ENCODE data around the gene PRKN. TPM values are rescaled to one million over a fixed set of nuclear protein-coding genes. Genes with fewer than 3 reads are reported as not detected.

PRKN gene
- total RNA-seq, 1 experiment from 2014 or later: 0.34 TPM

DNA sequence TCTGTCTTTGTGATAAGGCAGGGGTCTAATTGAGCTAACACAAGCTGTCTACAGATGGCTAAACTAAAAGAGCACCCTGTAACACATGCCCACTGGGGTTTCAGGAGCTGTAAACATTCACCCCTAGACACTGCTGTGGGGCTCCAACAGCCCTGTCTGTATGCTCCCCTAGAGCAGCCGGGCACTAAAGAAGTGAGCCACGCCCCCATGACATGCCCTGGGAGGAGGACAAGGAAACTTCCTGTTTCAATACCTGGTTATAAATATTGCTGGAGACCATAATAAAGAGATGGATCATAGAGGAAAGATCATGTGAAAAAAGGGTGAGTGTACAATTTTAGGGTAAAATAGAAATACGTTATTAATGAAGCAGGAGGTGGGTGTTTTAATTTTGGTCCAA lies 786.0 kb downstream of the PRKN start:
- H3K27me3 ChIP-seq (replicated peaks; ENCODE audit: control insufficient read depth, insufficient read depth, low read length): no peaks in the 10 kb centered on the region
- CTCF ChIA-PET: no interaction called here
- Mint-ChIP-seq H3K27ac (ENCODE audit: unreplicated experiment) (no peak overlapping the region), H3K36me3 (ENCODE audit: insufficient read depth, unreplicated experiment) (no peaks in the 10 kb centered on the region), H3K9me3 (ENCODE audit: unreplicated experiment) (no peaks in the 10 kb centered on the region), H3K4me3 (ENCODE audit: unreplicated experiment) (no peak overlapping the region), H3K4me1 (ENCODE audit: low read depth, unreplicated experiment) (no peaks in the 10 kb centered on the region), H3K27me3 (ENCODE audit: insufficient read depth, unreplicated experiment) (peaks cover 7% of the 10 kb centered on the region)
- DNase-seq: no peak
- no peak overlapping the region for H3K4me3 ChIP-seq (ENCODE audit: low read depth, low read length)
- TF ChIP-seq, protein P1, sequence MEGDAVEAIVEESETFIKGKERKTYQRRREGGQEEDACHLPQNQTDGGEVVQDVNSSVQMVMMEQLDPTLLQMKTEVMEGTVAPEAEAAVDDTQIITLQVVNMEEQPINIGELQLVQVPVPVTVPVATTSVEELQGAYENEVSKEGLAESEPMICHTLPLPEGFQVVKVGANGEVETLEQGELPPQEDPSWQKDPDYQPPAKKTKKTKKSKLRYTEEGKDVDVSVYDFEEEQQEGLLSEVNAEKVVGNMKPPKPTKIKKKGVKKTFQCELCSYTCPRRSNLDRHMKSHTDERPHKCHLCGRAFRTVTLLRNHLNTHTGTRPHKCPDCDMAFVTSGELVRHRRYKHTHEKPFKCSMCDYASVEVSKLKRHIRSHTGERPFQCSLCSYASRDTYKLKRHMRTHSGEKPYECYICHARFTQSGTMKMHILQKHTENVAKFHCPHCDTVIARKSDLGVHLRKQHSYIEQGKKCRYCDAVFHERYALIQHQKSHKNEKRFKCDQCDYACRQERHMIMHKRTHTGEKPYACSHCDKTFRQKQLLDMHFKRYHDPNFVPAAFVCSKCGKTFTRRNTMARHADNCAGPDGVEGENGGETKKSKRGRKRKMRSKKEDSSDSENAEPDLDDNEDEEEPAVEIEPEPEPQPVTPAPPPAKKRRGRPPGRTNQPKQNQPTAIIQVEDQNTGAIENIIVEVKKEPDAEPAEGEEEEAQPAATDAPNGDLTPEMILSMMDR (IDR thresholded peaks at IDR 0.05; ENCODE audit: insufficient read depth in 1 of 2, low read depth in 1 of 2, low read length in 1 of 2, severe bottlenecking in 1 of 2, unreplicated experiment in 1 of 2): no peak
- intact Hi-C loops (cut with micrococcal nuclease; ENCODE audit: unreplicated experiment): no loop called here
- no peaks in the 10 kb centered on the region for H3K9me3 ChIP-seq
- no peaks in the 10 kb centered on the region for H3K36me3 ChIP-seq (ENCODE audit: control insufficient read depth, insufficient read depth, low read length)
- POLR2A ChIA-PET: no interaction called here
- H3K4me1 ChIP-seq: no peaks in the 10 kb centered on the region
- no TSS peak for BruUV-seq (replicated peaks)

DNA sequence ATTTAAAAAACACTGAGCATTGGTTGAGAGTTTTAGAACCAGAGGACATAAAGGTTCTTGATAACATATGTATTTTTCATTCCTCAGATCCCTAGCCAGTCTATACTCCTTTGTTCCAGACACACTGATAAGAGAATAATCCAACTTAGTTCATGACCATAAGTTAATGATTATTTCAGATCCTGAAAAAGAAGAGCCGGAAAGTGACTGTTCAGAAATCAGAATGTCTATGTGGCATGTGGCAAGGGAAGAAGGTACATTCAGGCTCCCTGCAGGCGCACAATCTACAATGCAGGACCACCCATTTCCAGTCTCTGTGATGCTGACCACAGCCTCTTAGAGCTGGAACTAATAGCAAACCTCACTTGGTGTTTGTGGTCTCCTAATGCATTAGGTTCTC lies 787.0 kb downstream of the PRKN start:
- BruUV-seq (replicated peaks): no TSS peak
- H3K4me1 ChIP-seq: no peaks in the 10 kb centered on the region
- Mint-ChIP-seq H3K4me1 (ENCODE audit: low read depth, unreplicated experiment) (no peaks in the 10 kb centered on the region), H3K9me3 (ENCODE audit: unreplicated experiment) (no peaks in the 10 kb centered on the region), H3K27ac (ENCODE audit: unreplicated experiment) (no peak overlapping the region), H3K4me3 (ENCODE audit: unreplicated experiment) (no peak overlapping the region), H3K36me3 (ENCODE audit: insufficient read depth, unreplicated experiment) (no peaks in the 10 kb centered on the region), H3K27me3 (ENCODE audit: insufficient read depth, unreplicated experiment) (peaks cover 4% of the 10 kb centered on the region)
- ChIA-PET CTCF (no interaction called here), POLR2A (no interaction called here)
- intact Hi-C loops (cut with micrococcal nuclease; ENCODE audit: unreplicated experiment): no loop called here
- no peaks in the 10 kb centered on the region for H3K9me3 ChIP-seq
- H3K4me3 ChIP-seq (ENCODE audit: low read depth, low read length): no peak overlapping the region
- TF ChIP-seq, protein P1 (IDR thresholded peaks at IDR 0.05; ENCODE audit: insufficient read depth in 1 of 2, low read depth in 1 of 2, low read length in 1 of 2, severe bottlenecking in 1 of 2, unreplicated experiment in 1 of 2): no peak
- no peaks in the 10 kb centered on the region for H3K27me3 ChIP-seq (replicated peaks; ENCODE audit: control insufficient read depth, insufficient read depth, low read length)
- H3K36me3 ChIP-seq (ENCODE audit: control insufficient read depth, insufficient read depth, low read length): no peaks in the 10 kb centered on the region
- no peak for DNase-seq

DNA sequence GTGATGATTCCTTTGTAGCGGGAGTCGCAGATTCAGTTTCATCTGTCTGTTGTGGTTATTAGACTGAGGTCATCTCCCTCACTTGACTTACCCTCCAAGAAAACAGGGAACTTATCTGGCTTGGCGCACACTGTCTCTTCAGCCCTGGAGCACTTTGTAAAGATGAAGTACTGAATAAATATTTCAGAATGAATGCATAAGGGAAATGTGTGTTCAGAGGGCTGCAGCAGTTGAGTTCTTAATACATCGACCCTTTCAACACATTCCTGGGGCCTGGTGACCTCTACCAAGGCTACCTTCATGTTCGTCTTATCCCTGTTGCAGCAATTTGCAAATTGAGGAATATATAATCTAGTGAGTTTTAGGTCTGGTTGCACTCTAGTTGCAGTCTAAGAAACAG lies 801.2 kb downstream of the PRKN start:
- ChIA-PET POLR2A (no interaction called here), CTCF (no interaction called here)
- no peaks in the 10 kb centered on the region for H3K4me1 Mint-ChIP-seq (ENCODE audit: low read depth, unreplicated experiment)
- intact Hi-C loops (cut with micrococcal nuclease; ENCODE audit: unreplicated experiment): loop anchor here (10.0 kb wide), 1 partner anchor 532 kb away; no protein-coding TSS in a partner anchor
- no peaks in the 10 kb centered on the region for H3K9me3 Mint-ChIP-seq (ENCODE audit: unreplicated experiment)
- TF ChIP-seq, protein P1 (IDR thresholded peaks at IDR 0.05; ENCODE audit: insufficient read depth in 1 of 2, low read depth in 1 of 2, low read length in 1 of 2, severe bottlenecking in 1 of 2, unreplicated experiment in 1 of 2): no peak
- no peak for DNase-seq
- BruUV-seq (replicated peaks): no TSS peak
- H3K27me3 Mint-ChIP-seq (ENCODE audit: insufficient read depth, unreplicated experiment): no peaks in the 10 kb centered on the region
- H3K4me1 ChIP-seq: no peaks in the 10 kb centered on the region
- H3K36me3 Mint-ChIP-seq (ENCODE audit: insufficient read depth, unreplicated experiment): no peaks in the 10 kb centered on the region
- H3K4me3 Mint-ChIP-seq (ENCODE audit: unreplicated experiment): no peak overlapping the region
- no peak overlapping the region for H3K4me3 ChIP-seq (ENCODE audit: low read depth, low read length)
- H3K27ac Mint-ChIP-seq (ENCODE audit: unreplicated experiment): no peak overlapping the region
- no peaks in the 10 kb centered on the region for H3K9me3 ChIP-seq
- H3K36me3 ChIP-seq (ENCODE audit: control insufficient read depth, insufficient read depth, low read length): no peaks in the 10 kb centered on the region
- H3K27me3 ChIP-seq (replicated peaks; ENCODE audit: control insufficient read depth, insufficient read depth, low read length): no peaks in the 10 kb centered on the region
